K562 (cell line): Measurements from ENCODE around the gene NDRG3. TPM values are rescaled to one million over a fixed set of nuclear protein-coding genes. Genes with fewer than 3 reads are reported as not detected.

ENCODE experiments used
- ATAC-seq: fragments of 200-7000 bp; cut with Tn5 transposase; 3 replicates; pipeline ENCODE4 v1.9.1; 2020; ENCODE audit warnings: moderate library complexity
- BruUV-seq: library from RNA; stranded (reverse); fragments of 400-500 nt; replicated peaks from 2 replicates; lab custom pipeline; 2021; lab: Mats Ljungman, UMichigan
- CTCF ChIA-PET: fragments of 300-600 bp; formaldehyde crosslinking; extraction: SDS; loops from one replicate; lab custom pipeline; 2021; ENCODE audit warnings: low intra/inter-chr PET ratio; lab: Yijun Ruan, JAX
- POLR2A ChIA-PET: fragments of 300-600, 350-650 bp; sonication (Branson Sonifier 250); formaldehyde crosslinking; extraction: SDS; loops from one replicate; lab custom pipeline; 2021; ENCODE audit warnings: antibody characterized with exemption, inconsistent platforms; lab: Yijun Ruan, JAX
- DNase-seq, 4 experiments: peaks; one replicate each; pipeline versions ENCODE4 v3.0.0 to v3.0.0-alpha.2; 2011 to 2018; ENCODE audit warnings: low spot score in 3 of 4, mixed read lengths in 3 of 4; ENCODE audit errors: extremely low read depth in 1 of 4
- FAIRE-seq: peaks from 2 replicates; lab custom pipeline; 2011; peaks lifted over from hg19 to GRCh38; lab: Jason Lieb, UNC
- H2AFZ ChIP-seq: 2 replicates; pipeline ENCODE4 v1.6.0; 2011; ENCODE audit warnings: low read depth, low read length, control low read depth, inconsistent platforms
- H3K27ac ChIP-seq: fragments of 200-600 bp; 3 replicates; pipeline ENCODE4 v1.8.0; 2011; ENCODE audit warnings: low read depth, mild to moderate bottlenecking, control low read depth, inconsistent platforms, low read length, moderate library complexity, mixed read lengths; ENCODE audit errors: extremely low read depth
- H3K27me3 ChIP-seq, 2 experiments: fragments of 300-600 bp in 1 of 2; 2 replicates in 1 of 2; 3 replicates in 1 of 2; pipeline versions ENCODE4 v1.6.0 to v1.8.0; 2011; ENCODE audit warnings: inconsistent platforms in 2 of 2, low read length in 2 of 2, mild to moderate bottlenecking in 1 of 2, mixed read lengths in 1 of 2, moderate library complexity in 1 of 2; ENCODE audit not compliant: control insufficient read depth in 2 of 2, insufficient read depth in 2 of 2
- H3K36me3 ChIP-seq: fragments of 300-600 bp; 3 replicates; pipeline ENCODE4 v1.8.0; 2011; ENCODE audit warnings: mild to moderate bottlenecking, low read length, inconsistent platforms; ENCODE audit not compliant: control insufficient read depth, insufficient read depth
- H3K4me1 ChIP-seq, 2 experiments: fragments of 200-600 bp in 1 of 2; replicated peaks in 1 of 2; 2 replicates in 1 of 2; 3 replicates in 1 of 2; pipeline versions ENCODE4 v1.5.1 to v1.8.0; 2011; ENCODE audit warnings: inconsistent platforms in 2 of 2, low read length in 2 of 2, mild to moderate bottlenecking in 1 of 2, mixed read lengths in 1 of 2, moderate library complexity in 1 of 2; ENCODE audit not compliant: control insufficient read depth in 2 of 2, insufficient read depth in 2 of 2
- H3K4me2 ChIP-seq: 2 replicates; pipeline ENCODE4 v1.6.1; 2011; ENCODE audit warnings: low read length, control low read depth, inconsistent platforms, mixed read lengths; ENCODE audit not compliant: insufficient read depth
- H3K4me3 ChIP-seq: fragments of 200-600 bp; sonication (generic), shearing (Covaris generic); 2 replicates; pipeline ENCODE4 v1.5.1; 2016; ENCODE audit warnings: control low read depth, inconsistent platforms
- H3K79me2 ChIP-seq: fragments of 200-600 bp; 3 replicates; pipeline ENCODE4 v1.8.0; 2011; ENCODE audit warnings: low read length, inconsistent platforms; ENCODE audit not compliant: control insufficient read depth, insufficient read depth
- H3K9ac ChIP-seq, 2 experiments: 2 replicates each; pipeline versions ENCODE4 v1.6.0 to v1.6.1; 2011; ENCODE audit warnings: low read depth in 2 of 2, low read length in 2 of 2, control low read depth in 1 of 2, inconsistent platforms in 1 of 2, mild to moderate bottlenecking in 1 of 2, mixed read lengths in 1 of 2; ENCODE audit not compliant: insufficient read depth in 1 of 2
- H3K9me1 ChIP-seq: one replicate; pipeline ENCODE4 v1.6.0; 2011; ENCODE audit warnings: inconsistent platforms, mild to moderate bottlenecking, low read length, moderate library complexity; ENCODE audit not compliant: control insufficient read depth, insufficient read depth
- H3K9me3 ChIP-seq: replicated peaks from 2 replicates; pipeline ENCODE4 v1.5.1; 2011; ENCODE audit warnings: low read depth, low read length, inconsistent platforms; ENCODE audit not compliant: control insufficient read depth, insufficient read depth
- H4K20me1 ChIP-seq: replicated peaks from 2 replicates; pipeline ENCODE4 v1.6.1; 2011; ENCODE audit warnings: low read length, inconsistent platforms, mixed read lengths; ENCODE audit not compliant: control insufficient read depth, insufficient read depth
- ARID2 ChIP-seq: fragments of 450-650 bp; IDR thresholded peaks from 2 replicates; pipeline ENCODE4 v1.6.1; 2017; ENCODE audit warnings: antibody characterized with exemption, mild to moderate bottlenecking
- ATF3 ChIP-seq, 2 experiments: fragments of 450-650 bp in 1 of 2; sonication (generic) in 1 of 2; formaldehyde crosslinking in 1 of 2; IDR thresholded peaks in 1 of 2; conservative IDR thresholded peaks in 1 of 2; 2 replicates each; pipeline versions ENCODE4 v1.6.1 to v1.8.1; 2016 to 2023; ENCODE audit warnings: mild to moderate bottlenecking in 2 of 2, moderate library complexity in 2 of 2, inconsistent platforms in 1 of 2, missing genetic modification reagents in 1 of 2
- NR2C1 ChIP-seq, 2 experiments: fragments of 450-650 bp; IDR thresholded peaks; 2 replicates each; pipeline ENCODE4 v1.6.1; 2017; ENCODE audit warnings: mild to moderate bottlenecking in 2 of 2, antibody characterized with exemption in 1 of 2, inconsistent platforms in 1 of 2, missing compliant biosample characterization in 1 of 2, missing genetic modification characterization in 1 of 2
- PKNOX1 ChIP-seq: fragments of 450-650 bp; IDR thresholded peaks from 2 replicates; pipeline ENCODE4 v1.6.1; 2016
- POLR2G ChIP-seq: fragments of 200-400 bp; formaldehyde crosslinking; IDR thresholded peaks from 2 replicates; pipeline ENCODE4 v1.6.1; 2017; ENCODE audit warnings: low read depth, mild to moderate bottlenecking, antibody characterized with exemption, low read length, moderate library complexity
- RFX1 ChIP-seq: fragments of 450-650 bp; IDR thresholded peaks from 2 replicates; pipeline ENCODE4 v1.6.1; 2016; ENCODE audit warnings: mild to moderate bottlenecking, moderate library complexity
- STAG1 ChIP-seq: sonication (generic); formaldehyde crosslinking; IDR thresholded peaks from 2 replicates; pipeline ENCODE4 v1.5.0; 2020; ENCODE audit warnings: missing genetic modification reagents, borderline replicate concordance
- USF1 ChIP-seq: sonication (generic); formaldehyde crosslinking; IDR thresholded peaks from 2 replicates; pipeline ENCODE4 v1.9.0; 2022; ENCODE audit warnings: mild to moderate bottlenecking, missing genetic modification reagents
- ZNF263 ChIP-seq: sonication (generic); formaldehyde crosslinking; IDR thresholded peaks from 2 replicates; pipeline ENCODE4 v1.8.0; 2022; ENCODE audit warnings: mild to moderate bottlenecking, missing genetic modification reagents, borderline replicate concordance
- ZNF282 ChIP-seq: sonication (generic); formaldehyde crosslinking; IDR thresholded peaks from 2 replicates; pipeline ENCODE4 v1.8.1; 2023; ENCODE audit warnings: missing genetic modification reagents
- ZNF3 ChIP-seq: fragments of 250-450 bp; sonication (Bioruptor Pico); IDR thresholded peaks from 2 replicates; pipeline ENCODE4 v1.5.0; 2021; ENCODE audit warnings: mild to moderate bottlenecking, moderate library complexity
- ZNF740 ChIP-seq, 3 experiments: fragments of 200-800 bp in 1 of 3; sonication (Bioruptor generic) in 1 of 3; sonication (generic) in 1 of 3; formaldehyde crosslinking in 1 of 3; IDR thresholded peaks; 2 replicates each; pipeline versions ENCODE4 v1.6.1 to v1.8.0; 2016 to 2022; ENCODE audit warnings: mild to moderate bottlenecking in 2 of 3, missing compliant biosample characterization in 2 of 3, missing genetic modification characterization in 2 of 3, missing genetic modification reagents in 1 of 3
- WGBS: fragments of 100-300 bp; shearing (Covaris generic); methylation state at CpG from one replicate; pipeline ENCODE4 v1.1.6; 2016; ENCODE audit warnings: low coverage, mixed read lengths; ENCODE audit not compliant: insufficient coverage; ENCODE audit errors: missing lambda C conversion rate; 5-methylcytosine and 5-hydroxymethylcytosine counted together
- in situ Hi-C: fragments of 300-500 bp; cut with MboI; formaldehyde crosslinking; loops from 4 replicates; pipeline ENCODE4 v1.15.0; 2018; ENCODE audit warnings: inconsistent platforms, mixed read lengths
- intact Hi-C: fragments of 100-400 bp; cut with micrococcal nuclease; formaldehyde crosslinking; loops from 2 replicates; pipeline ENCODE4 v1.14.2; 2022
- polyA plus RNA-seq, 8 experiments: library from polyadenylated mRNA; depleted of rRNA in 4 of 8; stranded (reverse) in 5 of 8; unstranded in 3 of 8; fragments of >200 nt; fragmentation: Nextera tagmentation in 2 of 8; fragmentation: Illumina TruSeq in 1 of 8; extraction: Ambion mirVana in 2 of 8; extraction: Trizol in 1 of 8; gene quantifications; 2 replicates each; pipeline versions ENCODE4 v1.2.1 to v1.2.3, GENCODE V29; 2011 to 2014; ENCODE audit warnings: inconsistent platforms in 1 of 8, missing spikeins in 1 of 8
- total RNA-seq, 7 experiments: library from RNA; depleted of rRNA in 6 of 7; stranded (reverse); fragments of >200 nt in 6 of 7; fragmentation: Illumina TruSeq in 2 of 7; extraction: Trizol in 2 of 7; gene quantifications; 2 replicates each; pipeline versions ENCODE4 v1.2.1 to v1.2.3, GENCODE V29; 2011 to 2021; ENCODE audit warnings: low replicate concordance in 1 of 7

NDRG3 gene
- total and polyA plus RNA-seq, 9 of the 15 experiments (the other 6 are each of a cell fraction or from before 2014, with no cell fraction given) = 14.6 to 39.4 (median 24.4) TPM

- TF ChIP-seq ZNF740 (CRISPR knock-in tag; IDR thresholded peaks at IDR 0.05) = no peak
- no peak for TF ChIP-seq ZNF740 (tag; IDR thresholded peaks at IDR 0.05)
- TF ChIP-seq ZNF282 (CRISPR knock-in tag) = no peak
- no peak for TF ChIP-seq NR2C1 (IDR thresholded peaks at IDR 0.05)
- TF ChIP-seq NR2C1 (tag; IDR thresholded peaks at IDR 0.05) = no peak
- no peak for TF ChIP-seq RFX1
- TF ChIP-seq ZNF3 (CRISPR knock-in tag) = no peak
- TF ChIP-seq USF1 = no peak
Observed at GRCh38 chr20:36712775-36713174, 33.1 kb downstream of the NDRG3 start (continued).

DNA sequence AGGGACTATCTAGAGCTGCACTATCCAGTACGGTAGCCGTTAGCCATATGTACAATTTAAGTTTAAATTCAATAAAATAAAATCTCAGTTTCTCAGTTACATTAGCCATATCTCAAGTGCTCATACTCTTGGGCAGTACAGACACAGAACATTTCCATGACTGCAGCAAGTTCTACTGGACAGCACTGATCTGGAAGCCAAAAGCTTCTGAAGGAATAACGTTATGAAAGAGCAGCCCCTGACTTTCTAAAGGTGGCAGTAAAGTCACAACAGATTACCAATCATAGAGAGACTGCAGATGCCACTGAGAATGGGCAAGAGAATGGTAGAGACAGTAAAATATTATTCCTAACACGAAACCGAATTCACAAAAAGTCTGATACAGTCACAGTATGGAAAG, 36.8 kb downstream of the NDRG3 start:
- Histone ChIP-seq H2AFZ (no peak overlapping the region), H3K79me2 (no peaks in the 10 kb centered on the region), H3K4me2 (no peak overlapping the region; the same call in 1 of the 2 replicates), H3K27ac (no peak overlapping the region), H3K9ac (no peak overlapping the region), H3K36me3 (no peaks in the 10 kb centered on the region), H3K4me3 (no peak overlapping the region), H3K9me1 (no peaks in the 10 kb centered on the region), H3K4me1 (no peaks in the 10 kb centered on the region), H3K27me3 (no peaks in the 10 kb centered on the region), H3K9me3 (no peaks in the 10 kb centered on the region), H4K20me1 (no peaks in the 10 kb centered on the region)
- no peak for FAIRE-seq
- 33% methylated on average over 5 of the region's 5 CpGs for WGBS
- no TSS peak for BruUV-seq
- ATAC-seq = no peak
- POLR2A ChIA-PET = no interaction called here
- DNase-seq = no peak
- intact Hi-C loops = no loop called here
- CTCF ChIA-PET = no interaction called here
- in situ Hi-C loops = no loop called here
- no peak for TF ChIP-seq POLR2G
- TF ChIP-seq PKNOX1 = no peak
- no peak for TF ChIP-seq ZNF263 (CRISPR knock-in tag)
- no peak for TF ChIP-seq ARID2
- TF ChIP-seq ATF3 (IDR thresholded peaks at IDR 0.05) = no peak
- no peak for TF ChIP-seq ATF3 (CRISPR knock-in tag; conservative IDR thresholded peaks at IDR 0.05)
- no peak for TF ChIP-seq STAG1
